Measurements from ENCODE around the gene DAPK3.
"Not testable (repeated sequence)": the region's sequence is repeated elsewhere in the genome, so short reads cannot be mapped to it uniquely, and the experiment has no call there.

The DAPK3 gene

DNA sequence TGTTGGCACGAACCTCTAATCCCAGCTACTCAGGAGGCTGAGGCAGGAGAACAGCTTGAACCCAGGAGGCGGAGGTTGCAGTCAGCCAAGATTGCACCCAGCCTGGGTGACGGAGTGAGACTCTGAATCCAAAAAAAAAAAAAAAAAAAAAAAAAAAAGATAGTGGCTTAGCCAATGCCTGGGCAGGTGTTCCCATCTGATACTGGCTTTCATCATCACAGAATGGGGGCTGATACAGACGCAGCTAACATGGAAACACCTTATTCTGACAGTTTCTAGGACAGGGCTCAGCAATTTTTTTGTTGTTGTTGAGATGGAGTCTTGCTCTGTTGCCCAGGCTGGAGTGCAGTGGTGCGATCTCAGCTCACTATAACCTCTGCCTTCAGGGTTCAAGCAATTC lies 29.9 kb upstream of the DAPK3 start:
- not testable (repeated sequence) for DNase-seq

DNA sequence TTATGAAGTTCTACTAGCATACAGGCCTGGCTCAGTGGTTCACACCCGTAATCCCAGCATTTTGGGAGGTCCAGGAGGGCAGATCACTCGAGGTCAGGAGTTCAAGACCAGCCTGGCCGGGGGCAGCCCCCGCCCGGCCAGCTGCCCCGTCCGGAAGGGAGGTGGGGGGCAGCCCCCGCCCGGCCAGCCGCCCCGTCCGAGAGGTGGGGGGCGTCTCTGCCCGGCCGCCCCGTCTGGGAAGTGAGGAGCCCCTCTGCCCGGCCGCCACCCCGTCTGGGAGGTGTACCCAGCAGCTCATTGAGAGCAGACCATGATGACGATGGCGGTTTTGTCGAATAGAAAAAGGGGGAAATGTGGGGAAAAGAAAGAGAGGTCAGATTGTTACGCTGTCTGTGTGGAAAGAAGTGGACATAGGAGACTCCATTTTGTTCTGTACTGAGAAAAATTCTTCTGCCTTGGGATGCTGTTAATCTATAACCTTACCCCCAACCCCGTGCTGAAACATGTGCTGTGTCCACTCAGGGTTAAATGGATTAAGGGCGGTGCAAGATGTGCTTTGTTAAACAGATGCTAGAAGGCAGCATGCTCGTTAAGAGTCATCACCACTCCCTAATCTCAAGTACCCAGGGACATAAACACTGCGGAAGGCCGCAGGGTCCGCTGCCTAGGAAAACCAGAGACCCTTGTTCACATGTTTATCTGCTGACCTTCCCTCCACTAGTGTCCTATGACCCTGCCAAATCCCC lies 27.9 kb upstream of the DAPK3 start:
- DNase-seq = not testable (repeated sequence)

DNA sequence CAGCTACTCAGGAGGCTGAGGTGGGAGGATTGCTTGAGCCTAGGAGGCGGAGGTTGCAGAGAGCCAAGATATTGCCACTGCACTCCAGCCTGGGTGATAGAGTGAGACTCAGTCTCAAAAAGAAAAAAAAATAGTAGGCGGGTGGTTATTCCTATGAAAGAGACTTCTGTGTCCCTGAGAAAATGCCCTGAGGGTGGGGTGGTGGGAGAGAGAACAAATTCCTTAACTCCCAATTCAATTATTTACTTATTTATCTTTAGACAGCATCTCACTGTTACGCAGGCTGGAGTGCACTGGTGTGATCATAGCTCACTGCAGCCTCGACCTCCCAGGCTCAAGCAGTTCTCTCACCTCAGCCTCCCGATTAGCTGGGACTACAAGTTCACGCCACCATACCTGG lies 24.7 kb upstream of the DAPK3 start:
- DNase-seq = no peak

GRCh38 chr19:3990815-3991117 lies 19.9 kb upstream of the DAPK3 start:
- DNase-seq = no peak

DNA sequence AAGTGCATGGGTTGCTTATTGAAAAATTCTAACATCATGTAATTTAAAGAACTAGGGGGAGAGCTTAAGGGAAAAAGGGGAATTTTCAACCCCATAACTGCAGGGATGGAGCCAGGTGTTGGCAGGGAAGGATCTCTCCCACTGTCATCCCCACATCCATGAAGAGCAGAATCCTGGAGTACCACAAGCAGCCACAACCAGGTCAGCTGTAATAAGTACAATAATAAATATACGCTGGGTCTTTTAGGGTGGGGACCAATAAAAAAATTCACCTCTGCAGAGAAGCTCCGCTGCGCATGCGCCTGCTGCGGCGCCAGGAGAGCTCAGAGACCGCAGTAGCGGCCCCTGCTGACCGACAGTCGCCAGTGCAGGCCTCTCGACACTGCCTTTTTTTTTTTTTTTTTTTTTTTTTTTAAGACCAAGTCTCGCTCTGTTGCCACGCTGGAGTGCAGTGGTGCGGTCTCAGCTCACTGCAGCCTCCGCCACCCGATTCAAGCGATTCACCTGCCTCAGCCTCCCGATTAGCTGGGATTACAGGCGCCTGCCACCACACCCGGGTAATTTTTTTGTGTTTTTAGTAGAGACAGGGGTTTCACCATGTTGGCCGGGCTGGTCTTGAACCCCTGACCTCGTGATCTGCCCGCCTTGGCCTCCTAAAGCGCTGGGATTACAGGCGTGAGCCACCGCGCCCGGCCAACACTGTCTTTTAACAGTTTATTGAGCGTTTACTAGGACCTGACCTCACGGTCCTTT lies 16.9 kb upstream of the DAPK3 start:
- peak; percentile 84 for DNase-seq

- DNase-seq = peak; percentile 76
Observed at GRCh38 chr19:3986260-3987041, 15.6 kb upstream of the DAPK3 start.

DNA sequence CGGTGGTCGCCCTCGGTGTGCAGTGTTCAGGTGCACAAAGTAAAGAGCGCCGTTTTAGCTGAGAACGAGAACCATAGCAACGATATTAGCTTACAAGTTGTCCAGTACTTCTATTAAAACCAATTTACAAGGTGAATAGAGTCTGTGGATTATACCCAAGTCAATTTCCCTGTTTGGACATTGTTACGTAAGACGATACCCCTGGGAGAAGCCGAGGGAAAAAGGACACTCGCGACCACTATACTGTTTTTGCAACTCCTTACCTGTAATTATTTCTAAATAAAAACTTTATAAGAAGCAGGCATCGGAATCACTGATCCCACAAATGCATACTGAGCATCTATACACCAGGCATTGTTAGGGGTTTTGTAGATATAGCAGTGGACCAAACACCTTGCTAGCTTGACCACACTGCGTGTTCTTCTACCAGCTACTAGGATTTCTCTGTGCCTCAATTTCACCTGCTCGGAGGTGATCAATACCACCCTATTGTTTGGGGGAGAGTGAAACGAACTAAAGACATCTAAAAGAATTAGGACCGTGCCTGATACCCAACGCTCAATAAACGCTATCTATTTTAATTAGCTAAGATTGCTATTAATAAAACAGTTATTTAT lies 14.9 kb upstream of the DAPK3 start:
- no peak for DNase-seq

GRCh38 chr19:3984908-3985642 lies 14.2 kb upstream of the DAPK3 start, which contains the start of gene EEF2:
Gene EEF2 (minus strand): TSS chr19:3985463. CDS start chr19:3985380, 83 bp downstream.
- peak; percentile 84 for DNase-seq

GRCh38 chr19:3984584-3984907 lies 13.6 kb upstream of the DAPK3 start:
- DNase-seq = no peak

DNA sequence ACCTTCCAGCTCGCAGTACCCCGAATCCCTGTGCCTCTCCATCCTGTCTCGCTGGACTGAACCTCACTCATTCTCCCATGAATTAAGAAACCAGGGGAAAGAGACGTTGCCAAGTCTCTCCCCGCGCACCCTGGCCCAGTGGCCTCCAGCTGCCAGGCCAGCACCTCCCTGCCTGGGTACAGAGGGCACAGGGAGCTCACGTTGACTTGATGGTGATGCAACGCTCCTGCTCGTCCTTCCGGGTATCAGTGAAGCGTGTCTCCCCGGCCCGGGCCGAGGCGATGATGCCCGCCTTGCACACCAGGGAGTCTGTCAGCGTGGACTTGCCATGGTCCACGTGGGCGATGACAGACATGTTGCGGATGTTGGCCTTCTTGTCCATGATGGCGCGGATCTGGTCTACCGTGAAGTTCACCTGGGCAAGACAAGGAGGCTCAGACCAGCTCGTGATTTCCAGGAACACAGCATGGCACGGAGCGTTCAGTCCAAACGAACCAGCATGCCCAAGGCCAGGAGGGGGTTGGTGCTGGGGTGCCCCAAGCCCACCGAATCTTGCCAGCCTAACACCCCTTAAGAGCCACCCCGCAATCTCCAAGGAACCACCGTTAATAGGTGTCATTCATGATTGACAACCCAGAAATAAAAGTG lies 13.2 kb upstream of the DAPK3 start:
- no peak for DNase-seq

DNA sequence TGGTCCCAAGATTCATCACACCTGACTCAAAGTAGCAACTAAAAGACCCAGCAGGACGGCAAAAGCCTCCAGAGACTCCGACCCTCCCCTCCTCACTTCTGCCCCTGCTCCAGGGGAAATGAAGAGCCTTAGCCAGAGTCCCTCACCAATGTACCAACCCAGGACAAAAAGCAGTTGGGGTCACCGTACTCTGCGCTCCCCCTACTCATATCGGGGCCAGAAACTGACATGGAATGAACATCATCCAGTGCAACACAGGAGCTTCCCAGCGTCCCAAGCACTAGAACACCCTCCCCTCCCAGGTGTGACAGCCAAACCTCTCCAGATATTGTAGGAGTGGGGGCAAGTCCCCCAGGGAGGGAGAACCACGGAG lies 12.6 kb upstream of the DAPK3 start:
- no peak for DNase-seq

GRCh38 chr19:3982701-3983541 lies 12.0 kb upstream of the DAPK3 start:
- no peak for DNase-seq

- DNase-seq = no peak
Observed at GRCh38 chr19:3981736-3982681, 11.1 kb upstream of the DAPK3 start.

DNA sequence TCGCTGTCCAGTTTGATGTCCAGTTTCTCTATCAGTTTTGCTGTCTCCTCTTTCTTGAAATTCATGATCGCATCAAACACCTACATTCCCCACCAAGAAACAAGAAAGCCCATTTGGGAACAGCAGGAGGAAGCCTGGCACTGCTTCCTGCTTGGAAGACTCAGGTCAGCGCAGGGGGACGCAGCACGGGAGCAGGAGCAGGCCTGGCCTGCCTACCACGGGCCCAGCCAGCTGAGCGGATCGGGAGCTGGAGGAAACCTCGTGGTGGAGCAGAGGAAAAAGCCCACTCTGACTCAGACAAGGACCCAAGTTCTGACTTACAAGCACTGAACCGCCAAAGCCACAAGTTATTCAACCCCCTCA lies 10.5 kb upstream of the DAPK3 start:
- DNase-seq = no peak

DNA sequence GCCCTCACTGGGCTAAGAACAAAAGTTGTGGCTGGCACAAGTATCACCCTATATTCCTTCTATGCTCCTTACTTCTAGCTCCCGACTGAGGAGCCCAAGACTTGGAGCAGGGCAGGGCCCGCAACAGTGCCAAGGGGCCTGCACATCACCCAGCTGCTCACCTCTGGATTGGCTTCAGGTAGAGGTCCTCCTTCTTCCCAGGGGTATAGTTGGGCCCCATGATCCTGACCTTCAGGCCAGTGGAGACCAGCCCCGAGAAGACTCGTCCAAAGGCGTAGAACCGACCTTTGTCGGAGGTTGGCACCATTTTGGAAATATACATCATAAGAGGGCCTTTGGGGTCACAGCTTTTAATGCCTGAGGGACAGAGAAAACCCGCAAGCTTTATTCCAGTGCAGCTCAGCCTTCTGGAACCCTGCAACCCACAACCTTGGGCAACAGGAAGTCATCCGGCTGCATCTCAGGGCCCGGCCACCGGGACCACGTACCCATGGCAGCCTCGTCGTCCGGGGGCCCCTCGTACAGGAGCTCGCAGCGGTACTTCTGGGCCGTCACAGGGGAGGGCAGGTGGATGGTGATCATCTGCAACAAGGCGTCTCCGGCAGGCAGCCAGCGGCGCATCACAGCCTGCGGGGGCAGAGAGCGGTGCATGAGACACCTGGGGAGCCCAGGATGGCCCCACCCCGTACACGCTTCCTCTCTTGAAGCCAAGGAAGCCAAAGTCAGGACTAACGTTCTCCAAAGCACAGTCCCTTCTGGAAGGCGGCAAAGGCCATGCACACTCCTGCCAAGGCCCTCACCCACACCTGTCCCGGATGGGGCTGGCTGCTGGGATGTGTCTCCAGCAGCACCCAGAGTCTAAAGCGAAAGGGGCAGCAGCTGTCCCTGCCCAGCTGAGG lies 9.7 kb upstream of the DAPK3 start:
- DNase-seq = no peak

GRCh38 chr19:3979674-3980352 lies 8.9 kb upstream of the DAPK3 start:
- no peak for DNase-seq

DNA sequence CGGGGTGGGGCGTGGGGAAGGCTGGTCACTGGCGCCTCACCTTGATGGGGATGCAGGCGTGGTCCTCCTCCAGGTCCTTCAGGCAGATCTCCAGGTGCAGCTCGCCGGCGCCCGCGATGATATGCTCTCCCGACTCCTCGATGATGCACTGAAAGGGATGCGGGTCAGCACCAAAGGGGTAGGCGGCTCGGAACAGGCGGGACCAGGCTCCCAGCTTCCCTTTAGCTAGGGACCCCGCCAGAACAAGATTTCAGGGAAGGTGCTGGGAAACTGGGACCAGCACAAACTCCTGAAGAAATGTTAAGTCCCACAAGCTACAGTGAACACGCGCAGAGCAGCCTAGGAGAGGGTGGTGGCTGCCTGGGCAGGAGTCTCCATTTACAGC lies 8.4 kb upstream of the DAPK3 start:
- no peak for DNase-seq

- DNase-seq = no peak
Observed at GRCh38 chr19:3978145-3978544, 7.2 kb upstream of the DAPK3 start.
